22Rv1 (cell line): ENCODE measurements around the gene ST3GAL6.

Experiments used
- H3K27ac ChIP-seq: fragments of 450-650 bp; 2 replicates; pipeline ENCODE4 v1.5.1; 2017
- CTCF ChIP-seq: fragments of 450-650 bp; IDR thresholded peaks from 2 replicates; pipeline ENCODE4 v1.5.1; 2017; ENCODE audit warnings: mild to moderate bottlenecking
- ZFX ChIP-seq: fragments of 450-650 bp; IDR thresholded peaks from 2 replicates; pipeline ENCODE4 v1.6.1; 2017; ENCODE audit warnings: antibody characterized with exemption, borderline replicate concordance

Gene ST3GAL6

GRCh38 chr3:98726084-98726483 lies 37.1 kb upstream of the ST3GAL6 start:
- no peak overlapping the region for H3K27ac ChIP-seq
- TF ChIP-seq CTCF (no peak), ZFX (no peak)

DNA sequence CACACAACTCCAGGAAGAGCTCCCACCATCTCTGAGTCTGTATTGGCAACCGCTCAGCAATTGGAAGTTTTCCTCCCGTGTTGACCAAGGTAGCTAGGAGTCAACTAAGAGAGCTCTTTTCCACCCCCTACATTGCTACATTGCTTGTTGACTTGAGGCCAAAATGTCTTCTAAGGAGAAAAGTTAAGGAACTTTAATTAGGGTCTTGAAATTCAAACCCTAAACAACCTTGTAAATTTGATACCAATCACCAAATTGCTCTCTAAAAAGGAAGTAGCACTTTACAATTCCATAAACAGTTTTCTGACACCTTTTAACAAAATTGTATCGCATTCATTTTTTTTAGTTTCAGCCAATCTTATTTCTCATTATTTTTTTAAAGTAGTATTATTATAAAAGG lies 35.5 kb upstream of the ST3GAL6 start:
- H3K27ac ChIP-seq = no peak overlapping the region
- TF ChIP-seq CTCF (no peak), ZFX (no peak)

DNA sequence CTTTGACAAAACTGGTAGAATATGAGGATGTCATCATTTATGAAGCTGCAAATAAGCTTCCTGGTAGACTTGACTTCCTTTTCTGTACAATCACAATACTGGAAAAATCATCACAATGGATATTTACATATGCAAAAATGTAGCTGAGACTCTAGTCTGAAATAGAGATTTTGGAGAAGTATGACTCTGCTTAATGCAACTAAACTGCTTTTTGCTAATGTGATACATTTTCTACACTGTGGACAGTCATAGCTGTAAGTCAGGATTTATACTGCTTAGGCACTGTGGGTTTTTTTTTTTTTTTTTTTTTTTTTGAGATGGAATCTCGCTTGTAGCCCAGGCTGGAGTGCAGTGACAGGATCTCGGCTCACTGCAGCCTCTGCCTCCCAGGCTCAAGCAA lies 34.5 kb upstream of the ST3GAL6 start:
- no peak overlapping the region for H3K27ac ChIP-seq
- TF ChIP-seq ZFX (no peak), CTCF (no peak)

DNA sequence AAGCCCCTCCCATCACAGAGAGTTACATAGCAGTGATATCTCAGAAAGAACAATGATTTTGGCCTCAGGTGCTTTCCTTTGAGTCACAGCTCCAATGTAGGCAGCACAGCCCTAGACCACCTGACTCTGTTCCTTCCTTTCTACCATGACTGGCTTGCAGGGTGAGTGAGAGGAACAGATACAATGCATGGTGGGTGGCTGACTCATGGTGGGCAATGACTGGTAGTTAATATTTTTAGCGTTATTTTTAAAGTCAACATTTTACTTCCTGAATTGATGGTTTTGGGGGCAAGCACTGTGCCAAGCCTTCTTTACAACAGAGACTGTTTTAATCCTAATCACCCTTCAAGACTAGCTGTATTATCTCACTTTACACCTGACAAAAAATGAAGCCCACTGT lies 32.8 kb upstream of the ST3GAL6 start:
- H3K27ac ChIP-seq = no peak overlapping the region

GRCh38 chr3:98730886-98731537 lies 32.1 kb upstream of the ST3GAL6 start:
- no peak for TF ChIP-seq CTCF
- TF ChIP-seq ZFX = no peak
- H3K27ac ChIP-seq = no peak overlapping the region

More for the DNA sequence above, 32.8 kb upstream of the ST3GAL6 start:
- TF ChIP-seq CTCF = no peak
- no peak for TF ChIP-seq ZFX

DNA sequence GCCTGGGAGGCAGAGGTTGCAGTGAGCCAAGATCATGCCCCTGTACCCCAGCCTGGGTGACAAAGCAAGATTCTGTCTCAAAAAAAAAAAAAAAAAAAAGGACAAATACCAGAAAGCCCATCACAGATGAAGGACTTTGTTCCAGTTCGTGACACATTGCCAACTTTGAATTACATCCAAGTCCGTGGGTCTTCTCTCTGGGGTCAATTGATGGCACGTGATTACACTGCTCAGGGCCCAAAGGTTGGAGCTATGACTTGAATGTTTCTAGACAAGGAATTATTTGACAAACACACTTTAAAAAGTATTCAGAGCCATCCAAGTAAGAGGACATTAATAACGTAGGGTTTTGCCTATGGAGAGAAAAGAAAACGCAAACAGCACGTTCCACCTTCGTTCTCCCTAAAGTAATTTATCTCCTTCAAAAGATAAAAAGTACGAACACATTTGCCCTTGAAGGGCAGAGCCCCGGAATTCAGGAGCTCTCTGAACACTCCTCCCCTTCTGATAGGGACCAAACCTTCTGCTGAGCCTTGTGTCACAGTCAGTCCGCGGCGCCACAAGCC lies 31.3 kb upstream of the ST3GAL6 start:
- no peak for TF ChIP-seq CTCF
- no peak for TF ChIP-seq ZFX
- H3K27ac ChIP-seq = no peak overlapping the region

- no peak overlapping the region for H3K27ac ChIP-seq
- TF ChIP-seq ZFX = no peak
- TF ChIP-seq CTCF = no peak
Measured at GRCh38 chr3:98732286-98733052, 30.7 kb upstream of the ST3GAL6 start.
